Natural killer cell (primary cell): ENCODE results near the gene CACNA1C. TPM values are rescaled to one million over a fixed set of nuclear protein-coding genes. Genes with fewer than 3 reads are reported as not detected.

Experiments used
- ATAC-seq, 3 donors: fragments of 150-1000 bp in 2 of 3; fragments of 200-7000 bp in 1 of 3; cut with Tn5 transposase; 1 replicate in 1 of 3; 2 replicates in 2 of 3; pipeline ENCODE4 v1.10.0; 2021; ENCODE audit warnings: mild to moderate bottlenecking in 2 of 3, moderate library complexity in 2 of 3
- DNase-seq, 2 donors: peaks; one replicate each; pipeline versions ENCODE4 v3.0.0 to v3.0.0-alpha.2; 2013 to 2021; ENCODE audit warnings: mixed read lengths in 1 of 2
- H3K27ac ChIP-seq: one replicate; pipeline ENCODE4 v1.5.1; 2013; ENCODE audit warnings: mild to moderate bottlenecking, low read length
- H3K27me3 ChIP-seq: one replicate; pipeline ENCODE4 v1.6.1; 2013; ENCODE audit warnings: low read length; ENCODE audit not compliant: control insufficient read depth, insufficient read depth
- H3K36me3 ChIP-seq: one replicate; pipeline ENCODE4 v1.6.1; 2013; ENCODE audit warnings: low read length; ENCODE audit not compliant: control insufficient read depth, insufficient read depth
- H3K4me1 ChIP-seq: one replicate; pipeline ENCODE4 v1.6.1; 2013; ENCODE audit warnings: low read length; ENCODE audit not compliant: control insufficient read depth, insufficient read depth
- H3K4me3 ChIP-seq: one replicate; pipeline ENCODE4 v1.5.1; 2013; ENCODE audit warnings: low read length
- H3K9me3 ChIP-seq: one replicate; pipeline ENCODE4 v1.6.1; 2013; ENCODE audit warnings: low read length; ENCODE audit not compliant: control insufficient read depth, insufficient read depth
- H3K27ac Mint-ChIP-seq, 2 donors: one replicate each; pipeline ENCODE4 v1.8.0; 2022; ENCODE audit warnings: mild to moderate bottlenecking in 2 of 2, mixed read lengths in 2 of 2, moderate library complexity in 1 of 2
- H3K27me3 Mint-ChIP-seq, 2 donors: one replicate each; pipeline ENCODE4 v1.8.0; 2022; ENCODE audit warnings: low read depth in 2 of 2, mixed read lengths in 2 of 2
- H3K36me3 Mint-ChIP-seq: one replicate; pipeline ENCODE4 v1.8.0; 2022; ENCODE audit warnings: mixed read lengths
- H3K4me1 Mint-ChIP-seq, 2 donors: one replicate each; pipeline ENCODE4 v1.8.0; 2022; ENCODE audit warnings: mixed read lengths in 2 of 2
- H3K4me3 Mint-ChIP-seq: one replicate; pipeline ENCODE4 v1.8.0; 2022; ENCODE audit warnings: mild to moderate bottlenecking, moderate library complexity, mixed read lengths
- H3K9me3 Mint-ChIP-seq, 2 donors: one replicate each; pipeline ENCODE4 v1.8.0; 2022; ENCODE audit warnings: mixed read lengths in 2 of 2
- WGBS: methylation state at CpG from one replicate; pipeline ENCODE4 v1.1.7; 2013; ENCODE audit warnings: missing lambda C conversion rate; ENCODE audit not compliant: insufficient coverage; 5-methylcytosine and 5-hydroxymethylcytosine counted together
- intact Hi-C: fragments of 100-400 bp; cut with micrococcal nuclease; formaldehyde crosslinking; loops from one replicate; pipeline ENCODE4 v1.14.2; 2022
- total RNA-seq, 4 donors: library from RNA; stranded (reverse); fragments of 120-200 nt in 1 of 4; gene quantifications; one replicate each; pipeline versions ENCODE4 v1.2.3 to v1.2.4, GENCODE V29; 2013 to 2022
- TF ChIP-seq, protein P1 (sequence below): fragments of 200-600 bp; IDR thresholded peaks from one replicate; pipeline ENCODE4 v1.8.0; 2022; ENCODE audit warnings: antibody characterized with exemption

Gene CACNA1C
- total RNA-seq, 3 donors from 2014 or later (not counting 1 experiment from before 2014, with no cell fraction given), result 0.07 to 0.35 (median 0.08) TPM

- TF ChIP-seq, protein P1, sequence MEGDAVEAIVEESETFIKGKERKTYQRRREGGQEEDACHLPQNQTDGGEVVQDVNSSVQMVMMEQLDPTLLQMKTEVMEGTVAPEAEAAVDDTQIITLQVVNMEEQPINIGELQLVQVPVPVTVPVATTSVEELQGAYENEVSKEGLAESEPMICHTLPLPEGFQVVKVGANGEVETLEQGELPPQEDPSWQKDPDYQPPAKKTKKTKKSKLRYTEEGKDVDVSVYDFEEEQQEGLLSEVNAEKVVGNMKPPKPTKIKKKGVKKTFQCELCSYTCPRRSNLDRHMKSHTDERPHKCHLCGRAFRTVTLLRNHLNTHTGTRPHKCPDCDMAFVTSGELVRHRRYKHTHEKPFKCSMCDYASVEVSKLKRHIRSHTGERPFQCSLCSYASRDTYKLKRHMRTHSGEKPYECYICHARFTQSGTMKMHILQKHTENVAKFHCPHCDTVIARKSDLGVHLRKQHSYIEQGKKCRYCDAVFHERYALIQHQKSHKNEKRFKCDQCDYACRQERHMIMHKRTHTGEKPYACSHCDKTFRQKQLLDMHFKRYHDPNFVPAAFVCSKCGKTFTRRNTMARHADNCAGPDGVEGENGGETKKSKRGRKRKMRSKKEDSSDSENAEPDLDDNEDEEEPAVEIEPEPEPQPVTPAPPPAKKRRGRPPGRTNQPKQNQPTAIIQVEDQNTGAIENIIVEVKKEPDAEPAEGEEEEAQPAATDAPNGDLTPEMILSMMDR, result no peak
- Histone ChIP-seq H3K4me1 (no peaks in the 10 kb centered on the region), H3K27me3 (no peaks in the 10 kb centered on the region), H3K36me3 (no peaks in the 10 kb centered on the region), H3K9me3 (no peaks in the 10 kb centered on the region), H3K27ac (no peak overlapping the region), H3K4me3 (no peak overlapping the region)
- Mint-ChIP-seq H3K9me3 (no peaks in the 10 kb centered on the region), H3K27ac (no peak overlapping the region), H3K4me3 (no peak overlapping the region), H3K36me3 (no peaks in the 10 kb centered on the region), H3K27me3 (peaks cover 0 to 3% of the 10 kb centered on the region in 2 donors), H3K4me1 (no peaks in the 10 kb centered on the region)
- ATAC-seq, result no peak
- no peak for DNase-seq
- intact Hi-C loops, result no loop called here
Measured at GRCh38 chr12:2544230-2544629, 491.4 kb downstream of the CACNA1C start.

- Histone ChIP-seq H3K4me1 (no peaks in the 10 kb centered on the region), H3K4me3 (no peak overlapping the region), H3K36me3 (no peaks in the 10 kb centered on the region), H3K27ac (no peak overlapping the region), H3K9me3 (no peaks in the 10 kb centered on the region), H3K27me3 (no peaks in the 10 kb centered on the region)
- TF ChIP-seq, protein P1, result no peak
- Mint-ChIP-seq H3K27me3 (no peaks in the 10 kb centered on the region), H3K27ac (no peak overlapping the region), H3K4me3 (no peak overlapping the region), H3K9me3 (no peaks in the 10 kb centered on the region), H3K4me1 (no peaks in the 10 kb centered on the region), H3K36me3 (no peaks in the 10 kb centered on the region)
- intact Hi-C loops, result no loop called here
- ATAC-seq (no peak), DNase-seq (no peak)
- WGBS, result 82% methylated on average over 9 of the region's 11 CpGs
Measured at GRCh38 chr12:2547273-2548044, 494.7 kb downstream of the CACNA1C start.

GRCh38 chr12:2548081-2548480 lies 495.3 kb downstream of the CACNA1C start:
- H3K27ac Mint-ChIP-seq, result no peak overlapping the region
- no peak overlapping the region for H3K4me3 Mint-ChIP-seq
- H3K9me3 Mint-ChIP-seq, result no peaks in the 10 kb centered on the region
- H3K27me3 Mint-ChIP-seq, result no peaks in the 10 kb centered on the region
- Histone ChIP-seq H3K9me3 (no peaks in the 10 kb centered on the region), H3K27me3 (no peaks in the 10 kb centered on the region), H3K4me1 (no peaks in the 10 kb centered on the region), H3K36me3 (no peaks in the 10 kb centered on the region), H3K27ac (no peak overlapping the region), H3K4me3 (no peak overlapping the region)
- TF ChIP-seq, protein P1, result no peak
- ATAC-seq (no peak), DNase-seq (no peak)
- no peaks in the 10 kb centered on the region for H3K36me3 Mint-ChIP-seq
- intact Hi-C loops, result no loop called here
- H3K4me1 Mint-ChIP-seq, result no peaks in the 10 kb centered on the region
- 83% methylated on average over 2 of the region's 2 CpGs for WGBS
